KG1 (cell line): ENCODE measurements around the gene YTHDF1.

Experiments used
- DNase-seq: peaks from one replicate; lab custom pipeline; 2025; lab: John Stamatoyannopoulos, UW

Gene YTHDF1

GRCh38 chr20:63185215-63185796, 30.6 kb downstream of the YTHDF1 start:
- DNase-seq: no peak

GRCh38 chr20:63183422-63184146, 32.3 kb downstream of the YTHDF1 start:
- no peak for DNase-seq

GRCh38 chr20:63182946-63183415, 33.0 kb downstream of the YTHDF1 start:
- no peak for DNase-seq

- DNase-seq: no peak
Measured at GRCh38 chr20:63182425-63182824, 33.5 kb downstream of the YTHDF1 start.

- DNase-seq: no peak
Measured at GRCh38 chr20:63181226-63181625, 34.7 kb downstream of the YTHDF1 start.

- DNase-seq: no peak
Measured at GRCh38 chr20:63180569-63181185, 35.3 kb downstream of the YTHDF1 start.

- DNase-seq: no peak
Measured at GRCh38 chr20:63179687-63180568, 36.0 kb downstream of the YTHDF1 start.

GRCh38 chr20:63178889-63179686, 36.8 kb downstream of the YTHDF1 start:
- no peak for DNase-seq

GRCh38 chr20:63178446-63178820, 37.5 kb downstream of the YTHDF1 start:
- no peak for DNase-seq

- no peak for DNase-seq
Measured at GRCh38 chr20:63177785-63178445, 38.0 kb downstream of the YTHDF1 start.

- DNase-seq: no peak
Measured at GRCh38 chr20:63177134-63177784, 38.7 kb downstream of the YTHDF1 start.

- no peak for DNase-seq
Measured at GRCh38 chr20:63176427-63177133, 39.4 kb downstream of the YTHDF1 start.

- DNase-seq: no peak
Measured at GRCh38 chr20:63176034-63176426, 39.9 kb downstream of the YTHDF1 start.

- no peak for DNase-seq
Measured at GRCh38 chr20:63175038-63175895, 40.7 kb downstream of the YTHDF1 start.

GRCh38 chr20:63174309-63175037, 41.5 kb downstream of the YTHDF1 start:
- no peak for DNase-seq

- DNase-seq: no peak
Measured at GRCh38 chr20:63173552-63174191, 42.3 kb downstream of the YTHDF1 start.

- DNase-seq: no peak
Measured at GRCh38 chr20:63172726-63173125, 43.2 kb downstream of the YTHDF1 start.

- DNase-seq: no peak
Measured at GRCh38 chr20:63171991-63172390, 43.9 kb downstream of the YTHDF1 start.
